HCT116 (cell line): Measurements from ENCODE around the gene TM9SF1.

Experiments used
- TF ChIP-seq, protein P1 (sequence below), 3 experiments: fragments of 200-600 bp in 1 of 3; sonication (generic) in 1 of 3; IDR thresholded peaks in 2 of 3; conservative IDR thresholded peaks in 1 of 3; 2 replicates each; pipeline ENCODE4 v1.5.1; 2012 to 2017; ENCODE audit warnings: low read depth in 2 of 3, low read length in 2 of 3, antibody characterized with exemption in 1 of 3, borderline replicate concordance in 1 of 3, control low read depth in 1 of 3, mild to moderate bottlenecking in 1 of 3, mixed read lengths in 1 of 3, mixed run types in 1 of 3, moderate library complexity in 1 of 3; ENCODE audit not compliant: insufficient read depth in 1 of 3
- TF ChIP-seq, protein P2 (sequence below): IDR thresholded peaks from 2 replicates; pipeline ENCODE4 v1.6.1; 2012; ENCODE audit warnings: low read depth

GRCh38 chr14:24156840-24157239 is 38.4 kb downstream of the TM9SF1 start:
- TF ChIP-seq, protein P1, sequence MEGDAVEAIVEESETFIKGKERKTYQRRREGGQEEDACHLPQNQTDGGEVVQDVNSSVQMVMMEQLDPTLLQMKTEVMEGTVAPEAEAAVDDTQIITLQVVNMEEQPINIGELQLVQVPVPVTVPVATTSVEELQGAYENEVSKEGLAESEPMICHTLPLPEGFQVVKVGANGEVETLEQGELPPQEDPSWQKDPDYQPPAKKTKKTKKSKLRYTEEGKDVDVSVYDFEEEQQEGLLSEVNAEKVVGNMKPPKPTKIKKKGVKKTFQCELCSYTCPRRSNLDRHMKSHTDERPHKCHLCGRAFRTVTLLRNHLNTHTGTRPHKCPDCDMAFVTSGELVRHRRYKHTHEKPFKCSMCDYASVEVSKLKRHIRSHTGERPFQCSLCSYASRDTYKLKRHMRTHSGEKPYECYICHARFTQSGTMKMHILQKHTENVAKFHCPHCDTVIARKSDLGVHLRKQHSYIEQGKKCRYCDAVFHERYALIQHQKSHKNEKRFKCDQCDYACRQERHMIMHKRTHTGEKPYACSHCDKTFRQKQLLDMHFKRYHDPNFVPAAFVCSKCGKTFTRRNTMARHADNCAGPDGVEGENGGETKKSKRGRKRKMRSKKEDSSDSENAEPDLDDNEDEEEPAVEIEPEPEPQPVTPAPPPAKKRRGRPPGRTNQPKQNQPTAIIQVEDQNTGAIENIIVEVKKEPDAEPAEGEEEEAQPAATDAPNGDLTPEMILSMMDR (IDR thresholded peaks at IDR 0.05 in 2 of 3, conservative IDR thresholded peaks at IDR 0.05 in 1 of 3; ENCODE audit: borderline replicate concordance in 1 of 3, insufficient read depth in 1 of 3, low read depth in 2 of 3, low read length in 2 of 3): no peak
- TF ChIP-seq, protein P2, sequence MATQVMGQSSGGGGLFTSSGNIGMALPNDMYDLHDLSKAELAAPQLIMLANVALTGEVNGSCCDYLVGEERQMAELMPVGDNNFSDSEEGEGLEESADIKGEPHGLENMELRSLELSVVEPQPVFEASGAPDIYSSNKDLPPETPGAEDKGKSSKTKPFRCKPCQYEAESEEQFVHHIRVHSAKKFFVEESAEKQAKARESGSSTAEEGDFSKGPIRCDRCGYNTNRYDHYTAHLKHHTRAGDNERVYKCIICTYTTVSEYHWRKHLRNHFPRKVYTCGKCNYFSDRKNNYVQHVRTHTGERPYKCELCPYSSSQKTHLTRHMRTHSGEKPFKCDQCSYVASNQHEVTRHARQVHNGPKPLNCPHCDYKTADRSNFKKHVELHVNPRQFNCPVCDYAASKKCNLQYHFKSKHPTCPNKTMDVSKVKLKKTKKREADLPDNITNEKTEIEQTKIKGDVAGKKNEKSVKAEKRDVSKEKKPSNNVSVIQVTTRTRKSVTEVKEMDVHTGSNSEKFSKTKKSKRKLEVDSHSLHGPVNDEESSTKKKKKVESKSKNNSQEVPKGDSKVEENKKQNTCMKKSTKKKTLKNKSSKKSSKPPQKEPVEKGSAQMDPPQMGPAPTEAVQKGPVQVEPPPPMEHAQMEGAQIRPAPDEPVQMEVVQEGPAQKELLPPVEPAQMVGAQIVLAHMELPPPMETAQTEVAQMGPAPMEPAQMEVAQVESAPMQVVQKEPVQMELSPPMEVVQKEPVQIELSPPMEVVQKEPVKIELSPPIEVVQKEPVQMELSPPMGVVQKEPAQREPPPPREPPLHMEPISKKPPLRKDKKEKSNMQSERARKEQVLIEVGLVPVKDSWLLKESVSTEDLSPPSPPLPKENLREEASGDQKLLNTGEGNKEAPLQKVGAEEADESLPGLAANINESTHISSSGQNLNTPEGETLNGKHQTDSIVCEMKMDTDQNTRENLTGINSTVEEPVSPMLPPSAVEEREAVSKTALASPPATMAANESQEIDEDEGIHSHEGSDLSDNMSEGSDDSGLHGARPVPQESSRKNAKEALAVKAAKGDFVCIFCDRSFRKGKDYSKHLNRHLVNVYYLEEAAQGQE: no peak
